Trophoblast cell (in vitro differentiated cells and primary cell): ENCODE measurements around the gene NOL12.
A peak's percentile ranks its signal among the peaks of the same experiment; 100 is the strongest.
"Not testable (repeated sequence)": the region's sequence is repeated elsewhere in the genome, so short reads cannot be mapped to it uniquely, and the experiment has no call there.

Experiments used
- DNase-seq, 2 donors: peaks; one replicate each; pipeline ENCODE4 v3.0.0-alpha.2; 2016
- H2AFZ ChIP-seq: 2 replicates; pipeline ENCODE4 v1.6.1; 2013; ENCODE audit warnings: low read length, moderate library complexity, mild to moderate bottlenecking; ENCODE audit not compliant: insufficient read depth, poor library complexity
- H2AK5ac ChIP-seq: 2 replicates; pipeline ENCODE4 v1.6.1; 2013; ENCODE audit warnings: mild to moderate bottlenecking, low read length
- H2BK120ac ChIP-seq: 2 replicates; pipeline ENCODE4 v1.6.1; 2013; ENCODE audit warnings: low read length, mild to moderate bottlenecking, moderate library complexity; ENCODE audit not compliant: insufficient read depth, poor library complexity
- H2BK12ac ChIP-seq: 2 replicates; pipeline ENCODE4 v1.6.1; 2013; ENCODE audit warnings: mild to moderate bottlenecking, low read length, moderate library complexity
- H2BK5ac ChIP-seq: 2 replicates; pipeline ENCODE4 v1.6.1; 2013; ENCODE audit warnings: low read length, low read depth, moderate library complexity, mild to moderate bottlenecking; ENCODE audit not compliant: poor library complexity
- H3K14ac ChIP-seq: 2 replicates; pipeline ENCODE4 v1.6.1; 2013; ENCODE audit warnings: mild to moderate bottlenecking, low read length
- H3K18ac ChIP-seq: 2 replicates; pipeline ENCODE4 v1.6.1; 2013; ENCODE audit warnings: mild to moderate bottlenecking, low read length
- H3K23ac ChIP-seq: 2 replicates; pipeline ENCODE4 v1.6.1; 2013; ENCODE audit warnings: low read length
- H3K27ac ChIP-seq: 2 replicates; pipeline ENCODE4 v1.5.1; 2013; ENCODE audit warnings: low read depth, mild to moderate bottlenecking, inconsistent platforms, low read length, moderate library complexity
- H3K27me3 ChIP-seq: 2 replicates; pipeline ENCODE4 v1.6.1; 2013; ENCODE audit warnings: inconsistent platforms, mild to moderate bottlenecking, low read length, moderate library complexity; ENCODE audit not compliant: insufficient read depth
- H3K36me3 ChIP-seq, 2 experiments: 1 replicate in 1 of 2; 2 replicates in 1 of 2; pipeline ENCODE4 v1.6.1; 2013; ENCODE audit warnings: low read length in 2 of 2, mild to moderate bottlenecking in 2 of 2, moderate library complexity in 1 of 2; ENCODE audit not compliant: insufficient read depth in 2 of 2, control insufficient read depth in 1 of 2
- H3K4ac ChIP-seq: 2 replicates; pipeline ENCODE4 v1.6.1; 2013; ENCODE audit warnings: low read depth, mild to moderate bottlenecking, low read length, moderate library complexity
- H3K4me1 ChIP-seq, 2 experiments: 1 replicate in 1 of 2; 2 replicates in 1 of 2; pipeline ENCODE4 v1.6.1; 2013; ENCODE audit warnings: low read length in 2 of 2, mild to moderate bottlenecking in 2 of 2, moderate library complexity in 1 of 2; ENCODE audit not compliant: insufficient read depth in 2 of 2, control insufficient read depth in 1 of 2
- H3K4me2 ChIP-seq: 2 replicates; pipeline ENCODE4 v1.6.1; 2013; ENCODE audit warnings: inconsistent platforms, mild to moderate bottlenecking, low read length, moderate library complexity
- H3K4me3 ChIP-seq: 2 replicates; pipeline ENCODE4 v1.5.1; 2013; ENCODE audit warnings: mild to moderate bottlenecking, low read depth, low read length, inconsistent platforms
- H3K79me1 ChIP-seq: one replicate; pipeline ENCODE4 v1.6.1; 2013; ENCODE audit warnings: low read length
- H3K79me2 ChIP-seq: 2 replicates; pipeline ENCODE4 v1.6.1; 2013; ENCODE audit warnings: low read length, mild to moderate bottlenecking; ENCODE audit not compliant: control insufficient read depth, insufficient read depth, poor library complexity
- H3K9ac ChIP-seq: 2 replicates; pipeline ENCODE4 v1.6.1; 2013; ENCODE audit warnings: mild to moderate bottlenecking, low read length
- H3K9me3 ChIP-seq: 2 replicates; pipeline ENCODE4 v1.6.1; 2013; ENCODE audit warnings: low read depth, mild to moderate bottlenecking, control low read depth, inconsistent platforms, low read length; ENCODE audit not compliant: insufficient read depth
- H4K12ac ChIP-seq: 2 replicates; pipeline ENCODE4 v1.6.1; 2013; ENCODE audit warnings: low read depth, mild to moderate bottlenecking, low read length, moderate library complexity
- H4K8ac ChIP-seq: 2 replicates; pipeline ENCODE4 v1.6.1; 2013; ENCODE audit warnings: low read depth, mild to moderate bottlenecking, low read length, moderate library complexity
- H4K91ac ChIP-seq: one replicate; pipeline ENCODE4 v1.6.1; 2013; ENCODE audit warnings: low read depth, mild to moderate bottlenecking, low read length, moderate library complexity
- WGBS: extraction: QIAGEN DNeasy Blood & Tissue Kit; methylation state at CpG from one replicate; pipeline ENCODE4 v1.1.7; 2013; ENCODE audit warnings: missing lambda C conversion rate; ENCODE audit not compliant: insufficient read length, insufficient coverage; ENCODE audit errors: extremely low coverage; 5-methylcytosine and 5-hydroxymethylcytosine counted together

The NOL12 gene

DNA sequence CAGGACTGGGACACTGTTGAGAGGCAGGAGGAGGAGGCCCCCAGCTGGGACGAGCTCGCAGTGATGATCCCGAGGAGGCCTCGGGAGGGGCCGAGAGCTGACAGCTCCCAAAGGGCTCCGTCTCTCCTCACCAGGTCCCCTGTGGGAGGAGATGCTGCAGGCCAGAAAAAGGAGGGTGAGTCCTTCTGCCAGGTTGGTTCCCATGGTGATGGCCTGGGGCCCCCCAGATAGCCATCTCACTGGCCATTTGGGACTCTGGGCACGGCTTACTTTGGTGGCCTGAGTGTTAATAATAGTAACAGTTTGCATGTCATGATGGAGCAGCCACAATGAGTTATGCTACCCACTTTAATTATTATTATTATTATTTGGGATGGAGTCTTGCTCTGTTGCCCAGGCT, 29.6 kb downstream of the NOL12 start:
- WGBS, result no CpG with 5 or more reads among the region's 7 CpGs
- Histone ChIP-seq H3K27ac (no peak overlapping the region), H3K9me3 (peaks cover 2% of the 10 kb centered on the region), H3K4me2 (no peak overlapping the region), H3K18ac (no peak overlapping the region), H2AFZ (no peak overlapping the region), H2AK5ac (no peak overlapping the region), H3K9ac (no peak overlapping the region), H3K14ac (no peak overlapping the region), H2BK120ac (no peak overlapping the region), H3K79me2 (no peaks in the 10 kb centered on the region), H3K27me3 (no peaks in the 10 kb centered on the region), H3K4me1 (no peaks in the 10 kb centered on the region), H2BK5ac (no peak overlapping the region), H4K91ac (no peak overlapping the region), H3K4ac (no peak overlapping the region), H3K79me1 (no peaks in the 10 kb centered on the region), H2BK12ac (no peak overlapping the region), H4K8ac (no peak overlapping the region), H3K23ac (no peak overlapping the region), H3K36me3 (no peaks in the 10 kb centered on the region), H4K12ac (no peak overlapping the region), H3K4me3 (no peak overlapping the region)
- no peak for DNase-seq

DNA sequence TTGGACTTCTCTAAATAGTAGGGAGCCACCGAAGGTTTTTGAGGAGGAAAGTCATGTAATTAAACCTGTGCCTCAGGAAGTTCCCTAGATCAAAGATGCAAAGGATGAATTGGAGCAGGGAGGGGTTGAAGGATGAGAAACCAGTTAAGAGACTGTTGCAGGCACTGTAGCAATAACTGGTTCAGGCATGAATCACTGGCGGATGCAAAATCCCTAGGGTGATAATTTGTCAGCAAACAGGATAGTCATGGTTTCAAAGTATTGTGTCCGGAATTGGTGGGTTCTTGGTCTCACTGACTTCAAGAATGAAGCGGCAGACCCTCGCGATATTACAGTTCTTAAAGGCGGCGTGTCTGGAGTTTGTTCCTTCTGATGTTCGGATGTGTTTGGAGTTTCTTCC, 30.6 kb downstream of the NOL12 start:
- H4K12ac ChIP-seq, result no peak overlapping the region
- H4K8ac ChIP-seq, result no peak overlapping the region
- H3K9ac ChIP-seq, result no peak overlapping the region
- no peaks in the 10 kb centered on the region for H3K4me1 ChIP-seq
- no peak overlapping the region for H4K91ac ChIP-seq
- no peak overlapping the region for H3K27ac ChIP-seq
- peak in 1 of 2 donors; percentile 30 for DNase-seq
- H2AFZ ChIP-seq, result no peak overlapping the region
- H3K14ac ChIP-seq, result no peak overlapping the region
- no peak overlapping the region for H3K4me3 ChIP-seq
- H2BK12ac ChIP-seq, result no peak overlapping the region
- no peaks in the 10 kb centered on the region for H3K79me1 ChIP-seq
- H2BK120ac ChIP-seq, result no peak overlapping the region
- H3K9me3 ChIP-seq, result peaks cover 2% of the 10 kb centered on the region
- no peaks in the 10 kb centered on the region for H3K79me2 ChIP-seq
- no CpG with 5 or more reads among the region's 9 CpGs for WGBS
- H3K36me3 ChIP-seq, result no peaks in the 10 kb centered on the region
- H3K27me3 ChIP-seq, result no peaks in the 10 kb centered on the region
- H3K4me2 ChIP-seq, result no peak overlapping the region
- H3K23ac ChIP-seq, result no peak overlapping the region
- no peak overlapping the region for H2AK5ac ChIP-seq
- H3K4ac ChIP-seq, result no peak overlapping the region
- H2BK5ac ChIP-seq, result no peak overlapping the region
- H3K18ac ChIP-seq, result no peak overlapping the region

- not testable (repeated sequence) for H3K79me2 ChIP-seq, H3K4me3 ChIP-seq, DNase-seq, H3K18ac ChIP-seq, H3K14ac ChIP-seq, H3K79me1 ChIP-seq, H2BK5ac ChIP-seq, H3K27ac ChIP-seq, H3K23ac ChIP-seq, H4K8ac ChIP-seq, H2AK5ac ChIP-seq, H3K4ac ChIP-seq, H4K12ac ChIP-seq, H3K27me3 ChIP-seq, H3K4me1 ChIP-seq, H3K4me2 ChIP-seq, H2BK12ac ChIP-seq, H3K9me3 ChIP-seq, H3K36me3 ChIP-seq, H2AFZ ChIP-seq, H3K9ac ChIP-seq, H4K91ac ChIP-seq, H2BK120ac ChIP-seq
- WGBS, result no CpG with 5 or more reads among the region's 7 CpGs
These were observed 31.1 kb downstream of the NOL12 start for GRCh38 chr22:37717235-37717634.

DNA sequence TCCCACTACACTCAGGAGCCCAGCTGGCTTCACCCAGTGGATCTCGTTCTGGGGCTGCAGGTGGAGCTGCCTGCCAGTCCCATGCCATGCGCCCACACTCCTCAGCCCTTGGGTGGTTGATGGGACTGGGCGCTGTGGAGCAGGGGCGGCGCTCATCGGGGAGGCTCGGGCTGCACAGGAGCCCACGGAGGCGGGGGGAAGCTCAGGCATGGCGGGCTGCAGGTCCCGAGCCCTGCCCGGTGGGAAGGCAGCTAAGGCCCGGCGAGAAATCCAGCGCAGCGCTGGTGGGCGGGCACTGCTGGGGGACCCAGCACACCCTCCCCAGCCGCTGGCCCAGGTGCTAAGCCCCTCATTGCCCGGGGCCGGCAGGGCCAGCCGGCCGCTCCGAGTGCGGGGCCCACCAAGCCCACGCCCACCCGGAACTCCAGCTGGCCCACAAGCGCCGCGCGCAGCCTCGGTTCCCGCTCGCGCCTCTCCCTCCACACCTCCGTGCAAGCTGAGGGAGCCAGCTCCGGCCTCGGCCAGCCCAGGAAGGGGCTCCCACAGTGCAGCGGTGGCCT, 31.7 kb downstream of the NOL12 start:
- H3K23ac ChIP-seq, H3K27ac ChIP-seq, H3K14ac ChIP-seq, H4K8ac ChIP-seq, H3K79me2 ChIP-seq, H3K4ac ChIP-seq, H3K9me3 ChIP-seq, H2BK5ac ChIP-seq, H2BK120ac ChIP-seq, H3K36me3 ChIP-seq, H3K4me3 ChIP-seq, H3K4me1 ChIP-seq, H2BK12ac ChIP-seq, H4K12ac ChIP-seq, H3K4me2 ChIP-seq, DNase-seq, H3K9ac ChIP-seq, H3K27me3 ChIP-seq, H4K91ac ChIP-seq, H3K18ac ChIP-seq, H3K79me1 ChIP-seq, H2AFZ ChIP-seq, H2AK5ac ChIP-seq: not testable (repeated sequence)
- WGBS, result no CpG with 5 or more reads among the region's 38 CpGs
